Fibroblast of skin of abdomen (primary cell): ENCODE measurements around the gene POP4.
"Not testable (repeated sequence)": the region's sequence is repeated elsewhere in the genome, so short reads cannot be mapped to it uniquely, and the experiment has no call there.

Source experiments
- DNase-seq: peaks from one replicate; pipeline ENCODE4 v3.0.0-alpha.2; 2013

POP4 gene

GRCh38 chr19:29612121-29612520 lies 6.0 kb downstream of the POP4 start:
- DNase-seq: no peak

- DNase-seq: no peak
These were observed 6.9 kb downstream of the POP4 start for GRCh38 chr19:29612801-29613595.

GRCh38 chr19:29614046-29614445 lies 8.0 kb downstream of the POP4 start:
- DNase-seq: no peak

GRCh38 chr19:29614780-29615179 lies 8.7 kb downstream of the POP4 start:
- DNase-seq: no peak

GRCh38 chr19:29615891-29616425 lies 9.9 kb downstream of the POP4 start:
- no peak for DNase-seq

- DNase-seq: no peak
These were observed 10.5 kb downstream of the POP4 start for GRCh38 chr19:29616541-29616940.

GRCh38 chr19:29617366-29618266 lies 11.5 kb downstream of the POP4 start:
- no peak for DNase-seq

- DNase-seq: no peak
These were observed 12.4 kb downstream of the POP4 start for GRCh38 chr19:29618434-29618833.

GRCh38 chr19:29618871-29619270 lies 12.8 kb downstream of the POP4 start:
- DNase-seq: no peak

- DNase-seq: no peak
These were observed 14.9 kb downstream of the POP4 start for GRCh38 chr19:29620931-29621351.

GRCh38 chr19:29622166-29623070 lies 16.3 kb downstream of the POP4 start:
- DNase-seq: no peak

GRCh38 chr19:29623726-29624488 lies 17.8 kb downstream of the POP4 start:
- no peak for DNase-seq

GRCh38 chr19:29624489-29625185 lies 18.6 kb downstream of the POP4 start:
- DNase-seq: no peak

GRCh38 chr19:29625186-29625651 lies 19.1 kb downstream of the POP4 start:
- no peak for DNase-seq

- no peak for DNase-seq
These were observed 20.3 kb downstream of the POP4 start for GRCh38 chr19:29626386-29626785.

GRCh38 chr19:29626832-29627231 lies 20.7 kb downstream of the POP4 start:
- not testable (repeated sequence) for DNase-seq

- DNase-seq: no peak
These were observed 22.7 kb downstream of the POP4 start for GRCh38 chr19:29628661-29629385.

- DNase-seq: no peak
These were observed 23.9 kb downstream of the POP4 start for GRCh38 chr19:29629836-29630534.

- no peak for DNase-seq
These were observed 24.6 kb downstream of the POP4 start for GRCh38 chr19:29630655-29631054.
